Peyer's patch (tissue), 4 donors: ENCODE measurements around the gene CSF3R. TPM values are rescaled to one million over a fixed set of nuclear protein-coding genes. Genes with fewer than 3 reads are reported as not detected.
A peak's percentile ranks its signal among the peaks of the same experiment; 100 is the strongest.

ENCODE experiments used
- DNase-seq, 3 donors: peaks; one replicate each; pipeline ENCODE4 v3.0.0-alpha.2; 2017 to 2019
- H3K27ac ChIP-seq, 4 donors: fragments of 200-600 bp; sonication (generic); one replicate each; pipeline ENCODE4 v1.5.1; 2016 to 2019
- H3K27me3 ChIP-seq, 2 donors: fragments of 200-600 bp; sonication (generic); one replicate each; pipeline ENCODE4 v1.5.1; 2019
- H3K36me3 ChIP-seq, 3 donors: fragments of 200-600 bp; sonication (generic); one replicate each; pipeline ENCODE4 v1.5.1; 2016 to 2019
- H3K4me1 ChIP-seq, 4 donors: fragments of 200-600 bp; sonication (generic); one replicate each; pipeline ENCODE4 v1.5.1; 2016 to 2019
- H3K4me3 ChIP-seq, 4 donors: fragments of 200-600 bp; sonication (generic); 1 replicate in 3 of 4; 2 replicates in 1 of 4; pipeline ENCODE4 v1.5.1; 2016 to 2019; ENCODE audit warnings: mild to moderate bottlenecking in 1 of 4
- H3K9me3 ChIP-seq, 4 donors: fragments of 200-600 bp; sonication (generic); one replicate each; pipeline ENCODE4 v1.5.1; 2016 to 2019; ENCODE audit warnings: mild to moderate bottlenecking in 1 of 4
- CTCF ChIP-seq, 6 experiments: fragments of 450-650 bp in 4 of 6; fragments of 200-600 bp in 2 of 6; sonication (generic) in 1 of 6; IDR thresholded peaks; one replicate each; pipeline ENCODE4 v1.5.1; 2017 to 2019; ENCODE audit warnings: antibody characterized with exemption in 6 of 6, mild to moderate bottlenecking in 3 of 6, moderate library complexity in 1 of 6
- POLR2A ChIP-seq, 2 donors: fragments of 450-650 bp; IDR thresholded peaks; one replicate each; pipeline ENCODE4 v1.5.1; 2017; ENCODE audit warnings: antibody characterized with exemption in 2 of 2, mild to moderate bottlenecking in 2 of 2, moderate library complexity in 2 of 2
- total RNA-seq, 4 donors: library from RNA; depleted of rRNA; stranded (reverse); fragments of >200 nt; gene quantifications; one replicate each; pipeline ENCODE4 v1.1.0, GENCODE V29; 2016

The CSF3R gene
- total RNA-seq, 4 donors from 2014 or later: 1.6 to 41.3 (median 4.2) TPM

GRCh38 chr1:36448530-36449056 is 34.1 kb downstream of the CSF3R start:
- H3K27me3 ChIP-seq: no peaks in the 10 kb centered on the region
- no peak for DNase-seq
- TF ChIP-seq CTCF (IDR thresholded peaks at IDR 0.05) (no peak), POLR2A (IDR thresholded peaks at IDR 0.05) (no peak)

DNA sequence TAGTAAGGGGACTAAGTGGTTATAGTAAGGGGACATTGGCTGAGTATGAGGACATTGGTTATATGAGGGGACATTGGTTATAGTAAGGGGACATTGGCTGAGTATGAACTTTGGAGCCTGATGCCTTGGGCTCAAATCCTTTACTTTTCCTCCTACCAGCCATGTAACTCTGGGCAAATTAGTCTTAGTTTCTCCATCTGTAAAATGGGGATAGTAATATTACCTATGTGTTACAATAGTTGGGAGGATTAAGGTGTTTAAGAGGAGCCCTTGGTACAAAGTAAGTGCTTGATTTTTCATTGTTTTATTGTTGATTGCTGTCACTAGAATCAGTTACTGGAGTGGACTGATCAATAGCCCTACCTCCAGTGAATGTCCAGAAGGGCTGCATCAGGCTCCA is 35.3 kb downstream of the CSF3R start:
- H3K9me3 ChIP-seq: no peaks in the 10 kb centered on the region
- H3K4me3 ChIP-seq: no peak overlapping the region
- H3K36me3 ChIP-seq: no peaks in the 10 kb centered on the region
- no peak overlapping the region for H3K27ac ChIP-seq
- H3K4me1 ChIP-seq: no peaks in the 10 kb centered on the region
- H3K27me3 ChIP-seq: no peaks in the 10 kb centered on the region
- no peak for TF ChIP-seq POLR2A (IDR thresholded peaks at IDR 0.05)
- TF ChIP-seq CTCF (IDR thresholded peaks at IDR 0.05): no peak
- DNase-seq: no peak

More at GRCh38 chr1:36448530-36449056, 34.1 kb downstream of the CSF3R start:
- no peaks in the 10 kb centered on the region for H3K9me3 ChIP-seq
- no peaks in the 10 kb centered on the region for H3K36me3 ChIP-seq
- no peaks in the 10 kb centered on the region for H3K4me1 ChIP-seq
- no peak overlapping the region for H3K27ac ChIP-seq
- no peak overlapping the region for H3K4me3 ChIP-seq

GRCh38 chr1:36446746-36447145 is 36.0 kb downstream of the CSF3R start:
- Histone ChIP-seq H3K9me3 (no peaks in the 10 kb centered on the region), H3K27ac (no peak overlapping the region), H3K36me3 (no peaks in the 10 kb centered on the region)

DNA sequence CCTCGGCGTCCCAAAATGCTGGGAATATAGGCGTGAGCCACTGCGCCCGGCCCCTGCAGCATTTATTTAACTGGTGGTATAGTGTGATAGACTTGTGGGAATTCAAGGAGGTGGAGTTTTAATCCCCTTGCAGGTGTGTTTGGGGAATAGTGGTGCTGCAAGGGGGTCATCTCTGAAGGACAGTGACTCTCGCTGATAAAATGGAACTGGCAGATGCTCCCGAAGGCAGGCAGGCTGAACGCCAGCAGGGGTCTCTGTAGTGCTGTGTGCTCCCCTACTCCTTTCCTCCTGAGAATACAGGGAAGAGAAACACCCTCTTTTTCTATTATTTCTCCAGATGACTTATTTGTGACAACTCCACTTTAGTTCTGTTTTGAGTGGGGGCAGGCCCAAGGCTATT is 36.4 kb downstream of the CSF3R start:
- no peak overlapping the region for H3K4me3 ChIP-seq
- H3K27ac ChIP-seq: no peak overlapping the region
- DNase-seq: no peak
- no peaks in the 10 kb centered on the region for H3K9me3 ChIP-seq
- TF ChIP-seq CTCF (IDR thresholded peaks at IDR 0.05) (peak in 1 of 6 experiments; percentile 4), POLR2A (IDR thresholded peaks at IDR 0.05) (no peak)
- H3K36me3 ChIP-seq: no peaks in the 10 kb centered on the region
- no peaks in the 10 kb centered on the region for H3K27me3 ChIP-seq
- no peaks in the 10 kb centered on the region for H3K4me1 ChIP-seq

More at GRCh38 chr1:36446746-36447145, 36.0 kb downstream of the CSF3R start:
- DNase-seq: no peak
- Histone ChIP-seq H3K27me3 (no peaks in the 10 kb centered on the region), H3K4me1 (no peaks in the 10 kb centered on the region), H3K4me3 (no peak overlapping the region)
- TF ChIP-seq CTCF (IDR thresholded peaks at IDR 0.05): no peak
- TF ChIP-seq POLR2A (IDR thresholded peaks at IDR 0.05): no peak

DNA sequence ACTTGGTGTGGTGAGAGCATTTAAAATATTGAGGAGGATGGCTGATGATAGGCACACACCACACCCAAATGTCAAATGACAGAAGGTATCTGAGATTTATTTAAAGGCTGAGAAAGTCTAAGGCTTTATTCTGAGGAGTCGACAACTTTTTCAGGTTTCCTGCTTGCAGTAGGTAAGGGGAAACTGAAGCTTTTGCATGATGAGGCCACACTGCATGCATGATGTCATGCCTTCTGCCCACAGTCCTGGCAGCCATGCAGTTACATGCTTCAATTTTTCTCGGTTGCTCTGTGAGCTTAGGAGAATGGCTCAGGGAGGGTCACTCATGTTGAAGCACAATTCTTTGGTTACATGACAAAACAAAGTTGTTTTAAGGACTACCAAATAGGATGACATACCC is 39.4 kb downstream of the CSF3R start:
- Histone ChIP-seq H3K36me3 (no peaks in the 10 kb centered on the region), H3K27me3 (no peaks in the 10 kb centered on the region), H3K9me3 (no peaks in the 10 kb centered on the region), H3K4me3 (no peak overlapping the region), H3K27ac (no peak overlapping the region), H3K4me1 (no peaks in the 10 kb centered on the region)
- TF ChIP-seq CTCF (IDR thresholded peaks at IDR 0.05): no peak
- no peak for TF ChIP-seq POLR2A (IDR thresholded peaks at IDR 0.05)
- DNase-seq: no peak

GRCh38 chr1:36442337-36442736 is 40.4 kb downstream of the CSF3R start:
- Histone ChIP-seq H3K4me3 (no peak overlapping the region), H3K27me3 (no peaks in the 10 kb centered on the region), H3K9me3 (no peaks in the 10 kb centered on the region), H3K27ac (no peak overlapping the region), H3K4me1 (no peaks in the 10 kb centered on the region), H3K36me3 (no peaks in the 10 kb centered on the region)
- DNase-seq: no peak
- TF ChIP-seq POLR2A (IDR thresholded peaks at IDR 0.05) (no peak), CTCF (IDR thresholded peaks at IDR 0.05) (no peak)
